ENCODE measurements around the gene CHGA. TPM values are rescaled to one million over a fixed set of nuclear protein-coding genes. Genes with fewer than 3 reads are reported as not detected.

Gene CHGA
- polyA plus RNA-seq, 1 donor from 2014 or later = 131 TPM

- H3K4me3 ChIP-seq (ENCODE audit: low read length) = no peak overlapping the region
- H3K4me2 ChIP-seq (ENCODE audit: low read length) = no peak overlapping the region
- H2AFZ ChIP-seq (ENCODE audit: low read depth, low read length) = no peak overlapping the region
- no peak overlapping the region for H3K9ac ChIP-seq (ENCODE audit: low read length)
- H3K36me3 ChIP-seq (ENCODE audit: insufficient read depth, low read length) = no peaks in the 10 kb centered on the region
- H3K27ac ChIP-seq (ENCODE audit: low read length) = no peak overlapping the region
- H3K79me2 ChIP-seq (replicated peaks; ENCODE audit: insufficient read depth, low read length) = no peaks in the 10 kb centered on the region
- H3K9me2 ChIP-seq (ENCODE audit: insufficient read depth, low read length) = no peaks in the 10 kb centered on the region
- TF ChIP-seq EP300 (conservative IDR thresholded peaks at IDR 0.05; ENCODE audit: poor library complexity, severe bottlenecking) = no peak
- H3K9me3 ChIP-seq (ENCODE audit: low read length) = no peaks in the 10 kb centered on the region
- no peaks in the 10 kb centered on the region for H4K20me1 ChIP-seq (ENCODE audit: insufficient read depth)
- no peaks in the 10 kb centered on the region for H3F3A ChIP-seq (ENCODE audit: insufficient read depth, low read length, poor library complexity, severe bottlenecking)
- no peaks in the 10 kb centered on the region for H3K27me3 ChIP-seq (ENCODE audit: insufficient read depth, low read depth, low read length)
Measured at GRCh38 chr14:92944976-92945375, 22.0 kb downstream of the CHGA start.

GRCh38 chr14:92945544-92945943, 22.6 kb downstream of the CHGA start:
- H3K4me2 ChIP-seq (ENCODE audit: low read length) = no peak overlapping the region
- H4K20me1 ChIP-seq (ENCODE audit: insufficient read depth) = no peaks in the 10 kb centered on the region
- no peak overlapping the region for H3K4me3 ChIP-seq (ENCODE audit: low read length)
- H3K36me3 ChIP-seq (ENCODE audit: insufficient read depth, low read length) = no peaks in the 10 kb centered on the region
- no peaks in the 10 kb centered on the region for H3K9me3 ChIP-seq (ENCODE audit: low read length)
- H3F3A ChIP-seq (ENCODE audit: insufficient read depth, low read length, poor library complexity, severe bottlenecking) = no peaks in the 10 kb centered on the region
- H3K27me3 ChIP-seq (ENCODE audit: insufficient read depth, low read depth, low read length) = no peaks in the 10 kb centered on the region
- H3K9ac ChIP-seq (ENCODE audit: low read length) = no peak overlapping the region
- H3K79me2 ChIP-seq (replicated peaks; ENCODE audit: insufficient read depth, low read length) = no peaks in the 10 kb centered on the region
- TF ChIP-seq EZH2 (IDR thresholded peaks at IDR 0.05; ENCODE audit: borderline replicate concordance, insufficient read depth, low read length, poor library complexity, severe bottlenecking) (no peak), EP300 (conservative IDR thresholded peaks at IDR 0.05; ENCODE audit: poor library complexity, severe bottlenecking) (no peak), TAF1 (IDR thresholded peaks at IDR 0.05; ENCODE audit: low read depth) (no peak)
- no peak overlapping the region for H2AFZ ChIP-seq (ENCODE audit: low read depth, low read length)
- H3K9me2 ChIP-seq (ENCODE audit: insufficient read depth, low read length) = no peaks in the 10 kb centered on the region
- H3K27ac ChIP-seq (ENCODE audit: low read length) = no peak overlapping the region

- Histone ChIP-seq H2AFZ (ENCODE audit: low read depth, low read length) (no peak overlapping the region), H3K79me2 (replicated peaks; ENCODE audit: insufficient read depth, low read length) (no peaks in the 10 kb centered on the region), H3F3A (ENCODE audit: insufficient read depth, low read length, poor library complexity, severe bottlenecking) (no peaks in the 10 kb centered on the region), H3K4me2 (ENCODE audit: low read length) (no peak overlapping the region), H4K20me1 (ENCODE audit: insufficient read depth) (no peaks in the 10 kb centered on the region), H3K27ac (ENCODE audit: low read length) (no peak overlapping the region), H3K27me3 (ENCODE audit: insufficient read depth, low read depth, low read length) (no peaks in the 10 kb centered on the region), H3K9me2 (ENCODE audit: insufficient read depth, low read length) (no peaks in the 10 kb centered on the region), H3K36me3 (ENCODE audit: insufficient read depth, low read length) (no peaks in the 10 kb centered on the region), H3K9me3 (ENCODE audit: low read length) (no peaks in the 10 kb centered on the region), H3K4me3 (ENCODE audit: low read length) (no peak overlapping the region), H3K9ac (ENCODE audit: low read length) (no peak overlapping the region)
- TF ChIP-seq TAF1 (IDR thresholded peaks at IDR 0.05; ENCODE audit: low read depth) = no peak
- no peak for TF ChIP-seq RAD21 (conservative IDR thresholded peaks at IDR 0.05)
- TF ChIP-seq SMC3 (conservative IDR thresholded peaks at IDR 0.05; ENCODE audit: poor library complexity) = no peak
Measured at GRCh38 chr14:92945959-92946846, 23.3 kb downstream of the CHGA start.

GRCh38 chr14:92946847-92947545, 24.0 kb downstream of the CHGA start:
- Histone ChIP-seq H3K36me3 (ENCODE audit: insufficient read depth, low read length) (no peaks in the 10 kb centered on the region), H4K20me1 (ENCODE audit: insufficient read depth) (no peaks in the 10 kb centered on the region), H3K4me2 (ENCODE audit: low read length) (no peak overlapping the region), H2AFZ (ENCODE audit: low read depth, low read length) (no peak overlapping the region), H3K27me3 (ENCODE audit: insufficient read depth, low read depth, low read length) (no peaks in the 10 kb centered on the region), H3F3A (ENCODE audit: insufficient read depth, low read length, poor library complexity, severe bottlenecking) (no peaks in the 10 kb centered on the region), H3K79me2 (replicated peaks; ENCODE audit: insufficient read depth, low read length) (no peaks in the 10 kb centered on the region), H3K9me3 (ENCODE audit: low read length) (no peaks in the 10 kb centered on the region), H3K4me3 (ENCODE audit: low read length) (no peak overlapping the region), H3K9me2 (ENCODE audit: insufficient read depth, low read length) (no peaks in the 10 kb centered on the region), H3K27ac (ENCODE audit: low read length) (no peak overlapping the region), H3K9ac (ENCODE audit: low read length) (no peak overlapping the region)
- TF ChIP-seq CTCF (IDR thresholded peaks at IDR 0.05; ENCODE audit: poor library complexity, severe bottlenecking) (no peak), RAD21 (conservative IDR thresholded peaks at IDR 0.05) (no peak), EP300 (conservative IDR thresholded peaks at IDR 0.05; ENCODE audit: poor library complexity, severe bottlenecking) (no peak), POLR2AphosphoS5 (IDR thresholded peaks at IDR 0.05) (no peak), SMC3 (conservative IDR thresholded peaks at IDR 0.05; ENCODE audit: poor library complexity) (no peak), EZH2 (IDR thresholded peaks at IDR 0.05; ENCODE audit: borderline replicate concordance, insufficient read depth, low read length, poor library complexity, severe bottlenecking) (no peak), REST (IDR thresholded peaks at IDR 0.05; ENCODE audit: borderline replicate concordance) (no peak), MXI1 (conservative IDR thresholded peaks at IDR 0.05; ENCODE audit: poor library complexity, severe bottlenecking) (no peak), TAF1 (IDR thresholded peaks at IDR 0.05; ENCODE audit: low read depth) (no peak)

Data from neural cell (in vitro differentiated cells).